NCI-H1436 (cell line): Measurements from ENCODE around the gene PRRC2C.
"Not testable (repeated sequence)": the region's sequence is repeated elsewhere in the genome, so short reads cannot be mapped to it uniquely, and the experiment has no call there.

Experiments
- DNase-seq: peaks from one replicate; lab custom pipeline; 2025; lab: John Stamatoyannopoulos, UW

Gene PRRC2C

DNA sequence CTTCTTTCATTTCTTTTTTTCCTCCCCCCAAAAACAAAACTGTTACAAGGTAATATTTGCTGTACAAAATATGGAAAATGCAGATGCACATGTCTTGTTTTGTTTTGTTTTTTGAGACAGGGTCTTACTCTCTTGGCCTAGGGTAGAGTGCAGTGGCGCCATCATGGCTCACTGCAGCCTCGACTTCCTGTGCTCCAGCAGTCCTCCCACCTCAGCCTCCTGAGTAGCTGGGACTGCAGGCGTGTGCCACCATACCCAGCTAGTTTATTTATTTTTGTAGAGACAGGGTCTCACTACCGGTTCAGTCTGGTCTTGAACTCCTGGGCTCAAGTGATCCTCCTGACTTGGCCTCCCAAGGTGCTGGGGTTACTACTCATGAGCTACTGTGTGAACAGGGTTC lies 15.5 kb downstream of the PRRC2C start:
- no peak for DNase-seq

DNA sequence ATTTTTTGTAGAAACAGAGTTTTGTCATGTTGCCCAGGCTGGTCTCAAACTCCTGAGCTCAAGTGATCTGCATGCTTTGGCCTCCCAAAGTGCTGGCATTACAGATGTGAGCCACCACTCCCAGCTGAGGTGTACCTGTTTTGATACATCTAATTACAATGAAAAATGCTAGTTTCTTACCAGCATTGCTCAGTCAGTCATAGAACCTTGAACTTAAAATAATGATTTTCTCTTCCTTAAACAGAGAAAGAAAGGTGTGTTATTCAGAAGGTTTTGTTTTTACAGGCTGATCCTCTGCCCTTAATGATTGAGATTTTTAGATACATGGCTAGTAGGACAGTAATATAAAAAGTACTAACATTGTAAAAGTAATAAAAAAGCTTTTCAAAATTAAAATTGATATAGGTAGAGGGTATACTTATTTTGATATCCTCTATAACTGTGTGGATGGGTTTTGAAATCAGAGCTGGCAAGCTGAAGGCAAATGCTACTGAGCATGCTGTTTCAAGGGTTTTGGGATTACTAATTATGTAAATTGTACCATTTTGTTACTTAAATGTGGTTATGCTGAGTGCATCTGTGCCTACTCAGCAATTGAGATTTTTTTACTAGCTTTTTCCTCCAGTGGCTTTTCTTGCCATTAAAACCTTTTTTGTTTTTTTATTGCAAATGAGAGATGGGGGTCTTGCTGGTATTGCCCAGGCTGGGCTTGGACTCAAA lies 16.1 kb downstream of the PRRC2C start:
- no peak for DNase-seq

DNA sequence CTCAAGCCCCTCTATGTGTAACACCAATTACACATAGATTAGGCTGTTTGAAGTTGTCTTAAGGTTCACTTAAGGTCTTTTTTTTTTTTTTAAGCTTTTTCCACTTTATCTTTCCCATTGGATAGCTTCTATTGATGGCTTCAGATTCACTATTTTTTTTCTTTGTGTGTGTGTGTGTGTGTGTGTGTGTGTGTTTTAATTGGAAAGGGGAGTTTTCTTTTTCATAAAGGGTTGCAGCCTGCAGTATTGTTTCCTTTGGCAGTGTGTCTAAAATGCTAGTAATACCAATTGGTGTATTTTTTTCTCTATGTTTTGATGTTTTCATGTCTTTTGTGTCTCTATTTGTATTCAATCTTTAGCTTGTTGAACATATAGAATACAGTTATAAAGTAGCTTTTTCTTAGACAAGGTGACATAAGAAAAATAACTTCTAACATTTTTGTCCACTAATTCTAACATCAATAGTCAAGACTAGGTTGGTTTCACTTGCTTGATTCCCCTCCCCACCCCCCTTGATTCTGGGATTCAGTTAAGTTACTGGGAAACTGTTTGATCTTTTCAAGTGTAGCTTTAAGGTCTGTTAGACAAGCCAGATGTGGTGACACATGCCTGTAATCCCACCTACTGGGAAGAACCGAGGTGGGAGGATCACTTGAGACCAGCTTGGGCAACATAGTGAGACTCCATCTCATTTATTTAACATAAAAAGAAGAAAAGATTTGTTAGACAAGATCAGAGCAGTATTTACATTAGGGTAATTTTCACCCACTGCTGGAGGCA lies 21.4 kb downstream of the PRRC2C start:
- no peak for DNase-seq

DNA sequence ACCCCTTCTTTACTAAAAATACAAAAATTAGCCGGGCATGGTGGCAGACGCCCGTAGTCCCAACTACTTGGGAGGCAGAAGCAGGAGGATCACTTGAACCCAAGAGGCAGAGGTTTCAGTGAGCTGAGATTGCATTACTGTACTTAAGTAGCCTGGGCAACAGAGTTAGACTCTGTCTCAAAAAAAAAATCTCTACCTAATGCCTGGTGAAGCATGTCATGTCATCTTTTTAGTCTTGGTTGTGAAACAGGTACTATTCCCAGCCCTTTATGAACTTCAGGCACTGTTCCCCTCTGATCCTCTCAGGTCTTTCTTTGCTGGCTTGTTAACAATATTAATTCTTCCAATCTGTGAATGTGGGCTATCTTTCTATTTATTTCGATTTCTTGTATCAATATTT lies 22.1 kb downstream of the PRRC2C start:
- no peak for DNase-seq

DNA sequence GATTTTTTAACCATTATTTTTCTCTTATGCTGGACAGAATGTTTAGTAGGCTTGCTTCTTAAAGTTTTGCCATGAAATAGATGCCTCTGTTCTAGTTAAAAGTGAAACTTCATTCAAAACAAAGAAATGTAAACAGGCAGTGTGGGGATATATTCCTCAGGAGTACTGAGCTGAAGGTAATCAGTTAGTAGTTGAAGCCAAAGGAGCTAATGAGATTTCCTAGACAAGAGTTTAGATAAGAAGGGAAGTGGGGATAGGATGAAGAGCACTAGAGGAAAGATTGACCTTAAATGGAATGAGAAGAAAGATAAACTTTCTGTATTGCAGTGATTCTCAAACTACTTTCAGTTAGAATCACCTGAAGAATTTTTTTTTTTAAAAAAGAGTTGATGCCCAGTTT lies 23.9 kb downstream of the PRRC2C start:
- no peak for DNase-seq

DNA sequence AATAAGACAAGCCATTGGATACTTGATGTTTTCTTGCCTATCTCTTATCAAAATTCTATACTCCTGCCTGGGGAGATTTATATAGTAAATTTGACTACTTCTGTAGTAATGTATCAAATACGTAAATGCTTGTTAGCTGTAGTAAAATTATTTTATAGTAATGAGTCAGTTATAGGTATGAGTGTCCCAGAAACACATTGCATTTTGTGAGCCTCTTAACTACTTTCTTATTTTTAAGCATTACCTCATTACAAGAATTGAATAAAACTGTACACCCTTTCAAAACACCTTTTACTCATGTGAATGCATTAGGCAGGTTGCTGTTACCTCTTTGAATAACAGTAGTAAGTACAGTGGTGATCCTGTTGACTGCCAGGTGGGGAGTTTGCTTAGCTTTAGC lies 28.4 kb downstream of the PRRC2C start:
- DNase-seq: no peak

DNA sequence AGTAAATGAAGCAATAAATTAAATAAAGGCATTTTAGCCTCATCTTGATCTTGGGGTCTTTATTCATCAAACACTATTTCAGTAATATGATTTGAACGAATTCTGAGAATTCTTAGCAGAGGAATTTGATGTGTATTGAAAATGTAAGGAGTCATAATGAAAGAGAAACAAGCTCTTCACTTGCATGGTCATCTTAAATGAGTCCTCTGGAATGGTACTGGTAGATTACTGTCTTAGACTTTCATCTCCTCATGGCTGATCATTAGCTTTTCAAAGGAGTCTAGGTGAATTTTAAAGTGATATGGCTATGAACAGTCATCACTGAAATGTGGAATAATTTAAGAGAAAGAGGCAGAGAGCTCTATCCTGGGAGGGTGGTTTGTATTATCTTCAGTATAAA lies 30.0 kb downstream of the PRRC2C start:
- DNase-seq: no peak

DNA sequence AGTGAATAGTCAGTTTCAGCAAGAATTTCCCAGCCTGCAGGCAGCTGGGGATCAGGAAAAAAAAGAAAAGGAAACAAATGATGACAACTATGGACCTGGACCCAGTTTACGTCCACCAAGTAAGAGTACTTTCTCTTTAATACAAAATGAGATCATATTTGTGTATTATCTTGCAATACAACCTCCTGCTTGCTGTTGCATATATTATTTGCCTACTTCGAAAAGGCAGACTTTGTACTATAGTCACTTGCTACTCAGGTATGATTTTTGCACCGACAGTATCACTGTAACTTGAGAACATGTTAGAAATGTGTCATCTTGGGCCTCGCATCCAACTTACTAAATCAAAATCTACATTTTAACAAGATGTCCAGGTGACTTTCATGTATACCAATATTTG lies 30.4 kb downstream of the PRRC2C start:
- no peak for DNase-seq

DNA sequence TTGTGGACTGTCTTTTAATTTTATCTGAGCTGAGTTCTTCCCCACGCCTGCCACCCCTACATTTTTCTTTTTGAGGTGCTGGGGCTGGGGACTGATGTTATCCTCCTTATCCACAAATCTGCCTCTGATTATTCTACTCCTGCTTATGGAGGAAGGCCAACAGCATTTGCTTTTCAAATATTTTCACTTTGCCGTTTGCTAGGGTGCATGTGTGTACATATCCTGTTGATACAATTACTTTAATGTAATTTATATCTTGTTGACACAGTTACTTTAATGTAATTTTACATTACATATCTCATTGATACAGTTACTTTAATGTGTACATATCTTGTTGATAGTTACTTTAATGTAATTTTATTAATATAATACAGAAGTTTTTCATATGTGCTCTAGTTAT lies 36.2 kb downstream of the PRRC2C start:
- DNase-seq: no peak

DNA sequence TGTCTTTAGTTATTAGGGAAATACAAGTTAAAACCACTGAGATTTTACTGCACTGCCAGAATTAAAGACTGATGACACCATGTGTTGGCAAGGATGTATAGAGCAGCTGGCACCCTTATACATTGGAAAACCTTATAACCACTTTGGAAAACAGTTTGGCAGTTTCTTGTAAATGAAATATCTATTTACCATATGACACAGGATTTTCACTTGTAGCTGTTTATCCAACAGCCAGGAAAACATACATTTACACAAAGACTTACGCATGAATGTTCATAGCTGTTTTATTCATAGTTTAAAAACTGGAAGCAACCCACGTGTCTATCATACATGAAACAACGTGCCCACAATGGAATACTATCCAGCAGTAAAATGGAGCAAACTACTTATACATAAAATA lies 45.3 kb downstream of the PRRC2C start:
- DNase-seq: no peak

DNA sequence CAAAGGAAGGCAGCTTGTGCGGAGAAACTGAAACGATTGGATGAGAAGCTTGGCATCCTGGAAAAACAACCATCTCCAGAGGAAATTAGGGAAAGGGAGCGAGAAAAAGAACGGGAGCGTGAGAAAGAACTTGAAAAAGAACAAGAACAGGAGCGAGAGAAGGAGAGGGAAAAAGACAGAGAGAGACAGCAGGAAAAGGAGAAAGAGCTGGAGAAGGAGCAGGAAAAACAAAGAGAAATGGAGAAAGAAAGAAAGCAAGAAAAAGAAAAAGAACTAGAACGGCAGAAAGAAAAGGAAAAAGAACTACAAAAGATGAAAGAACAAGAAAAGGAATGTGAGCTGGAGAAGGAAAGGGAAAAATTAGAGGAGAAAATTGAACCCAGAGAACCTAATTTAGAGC lies 47.2 kb downstream of the PRRC2C start:
- no peak for DNase-seq

DNA sequence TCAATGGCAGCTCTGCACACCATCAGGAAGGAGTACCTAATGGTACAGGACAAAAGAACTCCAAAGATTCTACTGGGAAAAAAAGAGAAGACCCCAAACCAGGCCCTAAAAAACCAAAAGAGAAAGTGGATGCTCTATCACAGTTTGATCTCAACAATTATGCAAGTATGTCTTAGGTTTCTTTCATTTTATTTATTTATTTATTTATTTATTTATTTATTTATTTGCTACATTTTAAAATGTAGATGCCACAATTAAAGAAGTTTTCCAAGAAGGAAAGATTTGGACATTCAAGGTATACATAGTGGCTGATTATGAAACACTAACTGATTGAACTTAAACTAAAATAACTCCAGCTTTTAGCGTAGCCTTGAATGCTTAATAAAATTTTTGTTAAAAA lies 60.2 kb downstream of the PRRC2C start:
- DNase-seq: no peak

DNA sequence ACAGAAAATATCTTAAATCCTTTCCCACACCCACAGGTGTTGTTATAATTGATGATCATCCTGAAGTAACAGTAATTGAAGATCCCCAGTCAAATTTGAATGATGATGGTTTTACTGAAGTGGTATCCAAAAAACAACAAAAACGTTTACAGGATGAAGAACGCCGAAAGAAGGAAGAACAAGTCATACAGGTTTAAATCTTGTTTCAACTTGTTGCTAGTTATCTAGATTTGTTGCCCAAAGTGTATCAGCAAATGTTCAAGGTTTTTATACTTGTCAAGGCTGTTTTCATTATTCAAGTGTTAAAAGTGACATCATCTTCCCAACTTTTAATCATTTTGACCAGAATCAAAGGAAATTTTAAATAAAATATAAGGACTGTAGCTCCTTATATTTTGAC lies 64.7 kb downstream of the PRRC2C start:
- no peak for DNase-seq

DNA sequence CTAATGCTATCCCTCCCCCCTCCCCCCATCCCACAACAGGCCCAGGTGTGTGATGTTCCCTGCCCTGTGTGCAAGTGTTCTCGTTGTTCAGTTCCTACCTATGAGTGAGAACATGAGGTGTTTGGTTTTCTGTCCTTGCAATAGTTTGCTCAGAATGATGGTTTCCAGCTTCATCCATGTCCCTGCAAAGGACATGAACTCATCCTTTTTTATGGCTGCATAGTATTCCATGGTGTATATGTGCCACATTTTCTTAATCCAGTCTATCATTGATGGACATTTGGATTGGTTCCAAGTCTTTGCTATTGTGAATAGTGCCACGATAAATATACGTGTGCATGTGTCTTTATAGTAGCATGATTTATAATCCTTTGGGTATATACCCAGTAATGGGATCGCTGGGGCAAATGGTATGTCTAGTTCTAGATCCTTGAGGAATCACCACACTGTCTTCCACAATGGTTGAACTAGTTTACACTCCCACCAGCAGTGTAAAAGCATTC lies 65.3 kb downstream of the PRRC2C start:
- not testable (repeated sequence) for DNase-seq

DNA sequence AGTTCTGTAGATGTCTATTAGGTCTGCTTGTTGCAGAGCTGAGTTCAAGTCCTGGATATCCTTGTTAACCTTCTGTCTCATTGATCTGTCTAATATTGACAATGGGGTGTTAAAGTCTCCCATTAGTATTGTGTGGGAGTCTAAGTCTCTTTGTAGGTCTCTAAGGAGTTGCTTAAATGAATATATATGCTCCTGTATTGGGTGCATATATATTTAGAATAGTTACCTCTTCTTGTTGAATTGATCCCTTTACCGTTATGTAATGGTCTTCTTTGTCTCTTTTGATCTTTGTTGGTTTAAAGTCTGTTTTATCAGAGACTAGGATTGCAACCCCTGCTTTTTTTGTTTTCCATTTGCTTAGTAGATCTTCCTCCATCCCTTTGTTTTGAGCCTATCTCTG lies 68.6 kb downstream of the PRRC2C start:
- DNase-seq: not testable (repeated sequence)

DNA sequence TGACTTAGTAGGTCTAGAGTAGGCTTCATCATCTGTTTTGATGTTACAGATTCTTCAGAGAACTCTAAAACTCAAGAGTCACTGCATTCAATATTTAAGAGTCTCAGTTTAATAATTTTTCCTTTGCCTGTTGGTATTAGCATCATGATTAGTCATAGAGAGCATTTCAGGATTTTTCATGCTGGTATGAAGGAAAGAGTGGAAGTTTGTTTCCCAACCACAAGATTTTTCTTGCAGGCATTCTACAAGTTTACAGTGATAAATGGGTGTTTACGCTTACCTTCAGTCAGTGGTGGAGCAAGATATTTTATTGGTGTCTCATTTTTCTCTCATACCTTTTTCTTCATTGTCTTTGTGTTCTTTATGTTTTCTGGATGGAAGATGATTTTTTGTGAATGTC lies 78.3 kb downstream of the PRRC2C start:
- no peak for DNase-seq

DNA sequence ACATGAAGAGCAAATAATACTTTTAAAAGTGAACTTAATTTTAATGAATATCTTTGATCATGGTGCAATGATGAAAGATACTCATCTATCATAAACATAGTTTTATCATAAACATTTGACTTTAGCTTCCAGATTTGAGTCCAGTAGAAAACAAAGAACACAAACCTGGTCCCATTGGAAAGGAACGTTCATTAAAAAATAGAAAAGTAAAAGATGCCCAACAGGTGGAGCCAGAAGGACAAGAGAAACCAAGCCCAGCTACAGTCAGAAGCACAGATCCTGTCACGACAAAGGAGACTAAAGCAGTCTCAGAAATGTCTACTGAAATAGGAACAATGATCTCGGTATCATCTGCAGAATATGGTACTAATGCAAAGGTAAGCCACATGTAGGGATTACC lies 81.1 kb downstream of the PRRC2C start:
- DNase-seq: no peak

DNA sequence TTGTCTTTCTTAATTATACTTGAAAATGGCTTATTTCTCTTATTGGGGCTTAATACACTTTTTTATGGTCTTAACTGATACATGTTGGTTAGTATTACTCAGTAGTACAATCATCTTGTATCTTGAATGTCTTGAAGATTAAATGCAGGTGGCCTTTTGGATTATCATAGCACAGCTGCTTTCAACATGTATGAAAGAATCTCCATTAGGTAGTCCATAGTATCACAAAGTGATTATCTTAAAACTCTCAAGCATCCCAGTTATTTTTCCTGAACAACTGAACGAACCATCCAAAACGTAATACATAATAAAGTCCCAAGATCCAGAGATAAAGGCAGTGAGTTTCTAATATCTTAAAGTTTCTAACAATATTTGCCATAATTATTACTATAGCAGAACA lies 85.0 kb downstream of the PRRC2C start:
- no peak for DNase-seq

DNA sequence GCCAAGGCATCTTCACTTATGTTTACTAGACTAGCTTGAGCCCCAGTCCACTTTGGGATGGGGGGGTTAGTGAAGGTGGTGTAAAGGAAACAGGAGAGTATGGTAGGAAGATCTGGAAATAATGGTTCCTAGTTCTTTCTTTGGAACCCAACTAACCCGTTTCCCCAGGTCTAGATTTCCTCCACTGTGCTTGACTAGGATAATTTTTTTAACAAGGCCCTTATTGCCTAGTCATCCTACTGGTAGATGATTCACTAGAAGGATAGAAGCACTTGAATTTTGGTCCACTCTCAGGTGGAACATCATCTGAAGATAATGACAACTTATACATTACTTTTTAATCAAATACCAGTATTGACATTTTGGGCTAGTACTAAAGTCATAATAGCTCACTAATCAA lies 90.8 kb downstream of the PRRC2C start:
- no peak for DNase-seq

DNA sequence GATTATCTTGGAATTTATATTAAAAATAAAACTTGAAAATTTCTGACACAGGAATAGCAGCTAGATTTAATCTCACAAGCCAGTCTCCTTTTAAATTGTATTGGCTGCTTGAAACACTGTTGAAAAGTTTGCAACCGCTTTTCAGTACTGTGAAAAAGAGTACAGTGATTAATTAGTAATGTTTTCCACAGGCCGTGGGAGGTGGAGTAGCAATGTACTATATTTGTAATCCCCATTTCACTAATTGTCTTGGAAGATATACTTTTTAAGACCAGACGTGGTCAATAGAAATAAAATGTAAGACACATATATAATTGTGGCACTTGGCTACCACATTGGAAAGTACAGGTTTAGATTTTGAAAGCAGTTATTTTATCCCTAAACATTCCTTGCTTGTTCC lies 95.9 kb downstream of the PRRC2C start:
- DNase-seq: no peak

DNA sequence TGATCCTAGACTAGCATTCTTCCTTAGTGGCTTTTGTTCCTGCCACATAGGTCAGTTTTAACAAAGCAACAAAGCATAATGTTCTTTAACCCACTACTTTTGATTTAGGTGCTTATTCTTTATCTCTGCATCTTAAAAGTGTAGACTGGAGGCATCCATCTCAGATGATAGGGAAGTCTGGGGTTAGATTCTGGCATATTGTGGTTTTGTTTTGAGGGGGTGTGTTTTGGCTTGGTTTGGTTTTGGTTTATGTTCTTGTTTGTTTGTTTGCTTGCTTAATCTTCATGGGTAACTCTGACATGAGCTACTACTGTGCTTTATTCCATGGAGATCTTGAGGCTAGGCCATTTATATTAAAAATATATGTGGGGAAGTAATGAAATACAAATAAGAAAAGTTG lies 96.4 kb downstream of the PRRC2C start:
- DNase-seq: no peak

DNA sequence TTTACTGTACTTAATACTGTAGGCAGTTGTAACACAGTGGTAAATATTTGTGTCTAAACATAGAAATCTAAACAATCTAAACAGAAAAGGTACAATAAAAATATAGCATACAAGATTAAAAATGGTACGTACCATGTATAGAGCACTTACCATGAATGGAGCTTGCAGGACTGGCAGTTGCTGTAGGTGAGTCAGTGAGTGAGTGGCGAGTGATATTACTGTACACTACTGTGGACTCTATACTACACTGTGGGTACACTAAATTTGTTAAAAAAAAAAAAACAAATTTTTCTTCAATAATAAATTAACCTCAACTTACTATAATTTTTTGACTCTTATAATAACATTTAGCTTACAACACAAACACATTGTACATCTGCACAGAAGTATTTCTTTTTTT lies 97.3 kb downstream of the PRRC2C start:
- DNase-seq: no peak

DNA sequence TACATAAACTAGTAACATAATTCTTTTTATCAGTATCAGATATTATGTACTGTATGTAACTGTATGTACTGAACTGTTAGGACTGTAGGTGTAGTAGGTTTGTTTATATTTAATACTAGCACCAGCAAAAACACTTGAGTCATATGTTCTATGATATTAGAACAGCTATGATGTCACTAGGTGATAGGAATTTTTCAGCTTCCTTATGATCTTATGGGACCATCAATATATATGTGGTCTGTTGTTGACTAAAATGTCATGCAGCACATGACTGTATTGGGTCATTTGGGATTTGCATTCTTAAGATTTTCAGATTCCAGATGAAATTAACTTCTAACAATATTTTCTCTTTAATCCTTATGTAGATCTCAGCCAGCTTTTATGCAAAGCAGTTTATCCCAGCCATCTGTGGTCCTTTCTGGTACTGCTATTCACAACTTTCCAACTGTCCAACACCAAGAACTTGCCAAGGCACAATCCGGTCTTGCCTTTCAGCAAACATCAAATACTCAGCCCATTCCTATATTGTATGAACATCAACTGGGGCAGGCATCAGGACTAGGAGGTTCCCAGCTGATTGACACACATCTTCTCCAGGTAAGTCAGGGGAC lies 98.4 kb downstream of the PRRC2C start:
- no peak for DNase-seq
